HG03469 (cell line): Measurements from ENCODE around the gene GTPBP8.
A peak's percentile ranks its signal among the peaks of the same experiment; 100 is the strongest.
"Not testable (repeated sequence)": the region's sequence is repeated elsewhere in the genome, so short reads cannot be mapped to it uniquely, and the experiment has no call there.

Source experiments
- ATAC-seq: cut with Tn5 transposase; IDR thresholded peaks from one replicate; pipeline ENCODE4 v1.9.1; 2021; ENCODE audit warnings: mild to moderate bottlenecking, moderate library complexity, moderate number of reproducible peaks; ENCODE audit not compliant: unreplicated experiment

The GTPBP8 gene

GRCh38 chr3:112995800-112996199 lies 5.0 kb downstream of the GTPBP8 start:
- no peak for ATAC-seq

- no peak for ATAC-seq
Measured at GRCh38 chr3:113000691-113001090, 9.9 kb downstream of the GTPBP8 start.

GRCh38 chr3:113002037-113002436 lies 11.3 kb downstream of the GTPBP8 start:
- ATAC-seq = no peak

- no peak for ATAC-seq
Measured at GRCh38 chr3:113002679-113003078, 11.9 kb downstream of the GTPBP8 start.

GRCh38 chr3:113005611-113006010 lies 14.8 kb downstream of the GTPBP8 start:
- ATAC-seq = no peak

- no peak for ATAC-seq
Measured at GRCh38 chr3:113006359-113007056, 15.7 kb downstream of the GTPBP8 start.

GRCh38 chr3:113008117-113008516 lies 17.3 kb downstream of the GTPBP8 start:
- ATAC-seq = no peak

GRCh38 chr3:113013593-113013992 lies 22.8 kb downstream of the GTPBP8 start:
- no peak for ATAC-seq

- no peak for ATAC-seq
Measured at GRCh38 chr3:113018536-113019181, 27.9 kb downstream of the GTPBP8 start.

GRCh38 chr3:113019182-113020137 lies 28.7 kb downstream of the GTPBP8 start:
- peak; percentile 72 for ATAC-seq

- no peak for ATAC-seq
Measured at GRCh38 chr3:113021471-113021870, 30.7 kb downstream of the GTPBP8 start.

- ATAC-seq = no peak
Measured at GRCh38 chr3:113034011-113034410, 43.2 kb downstream of the GTPBP8 start.

- ATAC-seq = peak; percentile 64
Measured at GRCh38 chr3:113035387-113035982, 44.7 kb downstream of the GTPBP8 start.

GRCh38 chr3:113038328-113038727 lies 47.5 kb downstream of the GTPBP8 start:
- ATAC-seq = no peak

GRCh38 chr3:113039546-113039945 lies 48.8 kb downstream of the GTPBP8 start:
- ATAC-seq = no peak

GRCh38 chr3:113040231-113040630 lies 49.4 kb downstream of the GTPBP8 start:
- ATAC-seq = no peak

GRCh38 chr3:113043686-113044085 lies 52.9 kb downstream of the GTPBP8 start:
- ATAC-seq = no peak

- not testable (repeated sequence) for ATAC-seq
Measured at GRCh38 chr3:113046186-113046965, 55.6 kb downstream of the GTPBP8 start.

- ATAC-seq = peak; percentile 93
Measured at GRCh38 chr3:113051302-113051711, 60.5 kb downstream of the GTPBP8 start.
